SK-N-MC (cell line): Measurements from ENCODE around the gene PRDM16.

Experiments used
- EZH2 ChIP-seq: fragments of 200-600 bp; sonication (generic); IDR thresholded peaks from one replicate; pipeline ENCODE4 v1.6.1; 2017; ENCODE audit warnings: antibody characterized with exemption
- FOXP2 ChIP-seq: optimal IDR thresholded peaks from 2 replicates; pipeline ENCODE3; 2011; ENCODE audit warnings: mild to moderate bottlenecking, moderate library complexity; ENCODE audit not compliant: insufficient read depth; ENCODE audit errors: extremely low read length, control extremely low read depth
- POLR2AphosphoS5 ChIP-seq: IDR thresholded peaks from 2 replicates; pipeline ENCODE4 v1.6.1; 2012; ENCODE audit warnings: mild to moderate bottlenecking, low read depth, low read length, borderline replicate concordance

DNA sequence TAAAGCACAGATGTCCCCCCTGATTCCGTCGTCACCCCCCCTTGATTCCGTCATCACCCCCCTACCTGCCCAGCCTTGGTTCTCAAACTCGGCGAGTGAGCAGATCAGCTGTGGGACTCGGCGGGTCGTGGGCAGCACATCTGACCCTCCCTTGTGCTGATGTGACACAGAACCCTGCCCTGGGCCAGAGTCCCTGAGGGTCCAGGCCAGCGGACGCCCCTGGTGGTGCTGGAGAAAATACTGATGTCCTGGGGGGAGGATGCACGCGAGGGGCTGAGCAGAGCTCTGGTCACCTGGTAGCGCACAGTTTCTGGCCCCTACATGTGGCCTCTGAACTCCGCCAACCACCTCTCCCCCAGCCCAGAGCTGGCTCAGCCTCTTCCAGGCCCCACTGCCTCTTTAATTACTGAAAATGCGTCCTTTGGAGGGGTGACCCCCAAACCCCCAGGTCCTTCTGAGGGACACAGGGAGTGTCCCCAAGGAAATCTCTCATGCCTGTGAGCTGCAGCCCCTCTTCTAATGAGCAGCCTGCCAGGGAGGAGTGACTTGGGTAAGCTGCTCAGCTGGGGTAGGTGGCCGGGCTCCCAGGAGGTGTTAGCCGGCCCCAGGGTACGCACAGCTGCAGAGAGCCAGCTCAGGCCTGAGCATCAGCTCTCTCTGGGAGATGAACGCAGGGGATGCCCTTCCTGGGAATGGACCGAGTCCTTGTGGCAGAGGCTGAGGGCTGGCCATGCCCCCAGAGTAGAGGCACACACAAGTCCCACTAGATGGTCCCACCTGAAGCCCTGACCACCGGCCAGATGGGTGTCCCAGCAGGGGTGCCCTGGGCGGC is 255.9 kb downstream of the PRDM16 start:
- TF ChIP-seq EZH2 (no peak), POLR2AphosphoS5 (no peak), FOXP2 (no peak)
